Ovary (tissue), 3 donors: ENCODE results near the gene AP2A2.

Experiments
- CTCF ChIP-seq, 3 donors: fragments of 450-650 bp in 2 of 3; fragments of 200-600 bp in 1 of 3; IDR thresholded peaks; one replicate each; pipeline versions ENCODE4 v1.5.1 to v1.8.0; 2016 to 2022; ENCODE audit warnings: antibody characterized with exemption in 3 of 3, mild to moderate bottlenecking in 1 of 3
- POLR2A ChIP-seq: fragments of 450-650 bp; IDR thresholded peaks from one replicate; pipeline ENCODE4 v1.6.1; 2017; ENCODE audit warnings: antibody characterized with exemption, mild to moderate bottlenecking, moderate library complexity
- donor health status: DM: no; HTN: no; CAD: no.

GRCh38 chr11:917426-917825, 8.2 kb upstream of the AP2A2 start:
- TF ChIP-seq CTCF (IDR thresholded peaks at IDR 0.05), result no peak
- TF ChIP-seq POLR2A, result no peak
